SHP77 treated with DMSO at 0.1 percent for 48 hours (cell line): ENCODE measurements around the gene UTF1.

Experiments used
- DNase-seq: peaks from one replicate; lab custom pipeline; 2025; lab: John Stamatoyannopoulos, UW

UTF1 gene

DNA sequence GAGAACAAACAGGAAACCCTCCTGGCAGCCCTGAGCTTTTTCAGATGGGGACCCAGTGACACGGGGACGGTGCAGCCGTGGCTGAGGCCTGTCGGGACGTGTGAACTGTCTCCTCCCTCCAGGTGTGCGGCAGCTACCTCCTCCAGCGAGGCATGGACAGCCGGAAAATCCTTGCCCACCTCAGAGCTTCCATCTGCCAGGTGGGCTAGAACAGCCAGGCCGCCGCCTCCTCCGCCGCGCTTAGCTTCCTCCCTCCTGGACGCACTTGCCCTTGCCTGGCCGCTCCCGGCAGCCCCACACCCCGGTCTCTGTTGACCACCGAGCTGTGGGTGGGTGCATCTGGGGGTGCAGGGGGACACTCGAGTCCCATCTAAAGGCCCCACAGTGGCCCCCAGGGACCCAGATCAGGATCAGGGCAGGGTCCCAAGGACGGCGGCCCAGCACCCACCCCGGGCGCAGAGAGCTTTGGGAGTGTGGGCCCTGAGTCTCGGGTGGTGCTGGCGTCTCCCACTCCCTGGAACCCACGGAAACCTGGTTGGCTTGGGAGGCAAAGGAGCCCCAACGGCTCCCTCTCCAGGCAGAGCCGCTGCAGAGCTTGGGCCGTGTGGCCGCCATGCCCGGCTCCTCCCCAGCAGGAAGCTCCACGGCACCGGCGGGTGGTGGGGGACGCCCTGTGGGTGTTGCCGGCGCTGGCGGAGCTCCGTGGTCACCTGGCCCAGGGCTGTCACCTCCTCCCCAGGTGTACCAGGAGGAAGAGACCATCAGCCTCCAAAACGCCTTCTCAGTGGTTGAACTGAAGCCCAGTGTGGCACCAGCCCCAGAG is 32.9 kb upstream of the UTF1 start:
- DNase-seq, result no peak

DNA sequence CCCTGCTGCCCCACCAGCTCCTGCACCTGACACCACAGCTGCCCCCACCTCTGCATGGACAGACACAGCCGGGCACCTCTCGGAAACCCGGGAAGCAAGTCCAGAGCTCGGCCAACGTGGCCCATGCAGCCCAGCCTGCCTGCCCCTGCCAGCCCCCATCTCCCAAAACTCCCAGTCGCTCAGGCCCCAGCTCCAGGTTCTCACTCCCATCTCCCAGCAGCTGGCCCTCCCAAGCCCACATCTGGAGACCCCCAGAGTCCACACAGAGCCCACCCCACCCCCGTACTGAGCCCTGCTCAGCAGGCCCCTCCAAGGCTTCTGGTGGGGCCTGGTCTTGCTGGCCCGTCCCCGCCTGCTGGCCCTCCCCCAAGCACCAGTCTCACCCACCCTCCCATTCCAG is 32.2 kb upstream of the UTF1 start:
- DNase-seq, result no peak

DNA sequence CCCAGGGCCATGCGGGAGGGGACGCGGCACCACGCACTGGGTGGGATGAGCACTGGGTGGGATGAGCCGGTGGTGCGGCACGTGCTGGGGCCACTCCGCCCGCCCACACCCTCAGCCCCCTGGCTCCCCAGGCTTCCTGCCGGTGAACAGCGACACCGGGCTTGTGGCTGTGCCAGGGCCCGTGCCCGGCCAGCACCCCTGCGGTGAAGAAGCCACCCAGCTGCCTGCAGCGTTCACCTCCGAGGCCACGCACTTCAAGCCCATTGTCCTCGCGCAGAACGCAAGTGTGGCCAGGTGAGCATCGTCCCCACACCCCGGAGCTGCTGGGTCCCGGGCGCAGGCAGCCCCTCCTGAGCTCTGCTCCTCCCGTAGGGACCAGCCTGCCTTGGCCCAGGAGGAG is 31.8 kb upstream of the UTF1 start:
- DNase-seq, result no peak

DNA sequence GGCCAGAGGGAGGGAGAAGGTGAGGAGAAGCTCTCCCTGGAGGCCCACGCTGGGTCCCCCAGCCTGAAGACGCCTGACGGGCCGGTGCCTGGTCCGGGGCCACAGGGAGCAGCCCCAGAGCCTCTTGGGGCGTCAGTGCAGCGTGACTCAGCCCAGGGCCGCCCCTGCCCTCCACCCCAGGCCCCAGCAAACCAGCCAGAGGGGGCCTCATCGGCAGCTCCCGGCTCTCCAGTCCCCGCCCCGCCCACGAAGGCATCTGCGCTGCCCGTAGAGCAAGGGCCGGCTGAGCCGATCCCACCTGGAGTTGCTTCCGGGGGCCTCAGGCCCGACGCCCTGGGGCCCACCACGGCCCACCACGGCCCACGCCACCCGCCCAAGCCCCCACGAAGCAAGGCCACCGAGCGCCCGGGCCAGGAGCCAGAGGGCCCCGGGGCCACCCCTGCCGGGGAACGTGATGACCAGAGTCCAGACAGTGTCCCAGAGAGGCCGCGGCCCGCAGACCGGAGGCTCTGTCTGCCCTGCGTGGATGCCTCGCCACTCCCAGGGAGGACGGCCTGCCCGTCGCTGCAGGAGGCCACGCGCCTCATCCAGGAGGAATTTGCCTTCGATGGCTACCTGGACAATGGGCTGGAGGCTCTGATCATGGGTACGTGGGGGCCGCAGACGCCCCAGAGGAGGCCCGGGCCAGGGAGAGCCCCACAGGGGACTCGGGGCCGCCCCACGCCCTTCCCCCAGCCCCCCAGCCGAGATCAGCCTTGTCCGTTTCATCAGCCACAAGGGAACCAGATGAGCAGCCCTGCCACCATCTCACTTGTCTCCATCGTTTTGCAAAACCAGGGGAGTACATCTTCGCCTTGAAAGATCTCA is 31.2 kb upstream of the UTF1 start:
- no peak for DNase-seq

DNA sequence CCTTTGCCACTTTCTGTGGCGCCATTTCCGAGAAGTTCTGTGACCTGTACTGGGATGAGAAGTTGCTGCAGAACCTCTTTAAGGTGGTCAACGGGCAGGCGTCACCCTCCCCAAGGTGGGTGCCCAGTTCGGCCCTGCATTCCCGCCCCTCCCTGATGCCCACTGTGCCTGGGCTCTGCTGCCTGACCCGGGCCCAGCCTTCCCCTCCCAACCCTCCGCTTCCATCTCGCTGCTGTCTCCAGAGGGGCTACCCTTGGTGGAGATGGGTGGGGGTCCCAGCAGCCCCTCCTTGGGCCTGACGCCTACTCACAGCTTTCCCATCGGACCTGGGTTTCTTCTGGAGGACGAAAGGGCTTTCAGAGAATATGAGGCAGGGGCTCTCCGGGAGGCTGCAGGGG is 30.5 kb upstream of the UTF1 start:
- no peak for DNase-seq

DNA sequence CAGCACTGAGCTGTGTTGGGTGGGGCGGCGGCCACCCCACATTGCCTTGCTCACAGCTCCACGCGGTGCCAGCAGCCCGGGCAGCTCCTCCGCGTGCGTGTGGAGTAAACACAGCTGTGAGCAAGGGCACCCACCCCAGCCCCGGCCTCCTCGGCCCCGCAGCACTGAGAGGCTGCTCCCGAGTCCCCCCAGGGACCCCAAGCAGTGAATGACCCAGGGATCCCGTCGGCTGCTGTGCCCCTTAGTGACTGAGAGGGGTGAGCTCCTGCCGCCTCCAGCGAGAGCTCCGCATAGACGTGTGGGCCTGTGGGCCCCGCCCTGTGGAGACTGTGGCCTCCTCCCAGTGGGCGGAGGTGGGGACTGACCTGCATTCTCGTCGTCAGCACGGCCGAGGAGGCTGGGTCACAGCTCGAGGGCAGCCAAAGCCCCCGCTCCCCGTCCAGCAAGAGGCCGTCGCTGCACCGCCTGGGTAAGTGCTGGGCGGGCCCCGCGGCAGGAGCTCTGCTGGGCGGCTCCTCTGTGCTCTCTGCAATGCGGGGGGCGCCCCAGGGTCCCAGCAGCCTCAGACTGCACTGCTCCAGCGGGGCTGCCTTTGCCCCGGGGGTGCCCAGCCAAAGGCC is 29.9 kb upstream of the UTF1 start:
- DNase-seq, result no peak

DNA sequence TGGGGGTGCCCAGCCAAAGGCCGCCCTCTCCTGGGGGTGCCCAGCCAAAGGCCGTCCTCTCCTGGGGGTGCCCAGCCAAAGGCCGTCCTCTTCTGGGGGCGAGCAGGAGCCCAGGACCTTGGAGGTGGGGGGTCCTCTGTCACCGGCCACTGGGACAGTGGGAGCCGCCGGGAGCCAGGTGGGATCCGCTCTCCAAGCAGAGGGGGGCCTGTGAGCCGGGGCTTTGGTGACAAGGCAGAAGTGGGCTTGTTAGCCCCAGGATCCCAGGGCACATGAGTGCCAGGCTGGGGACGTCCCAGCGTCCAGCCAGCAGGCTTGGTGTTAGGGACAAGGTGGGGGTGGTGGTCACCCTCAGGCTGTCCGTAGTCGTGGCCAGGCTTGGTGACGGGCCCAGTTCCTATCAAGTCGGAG is 29.4 kb upstream of the UTF1 start:
- DNase-seq, result no peak

DNA sequence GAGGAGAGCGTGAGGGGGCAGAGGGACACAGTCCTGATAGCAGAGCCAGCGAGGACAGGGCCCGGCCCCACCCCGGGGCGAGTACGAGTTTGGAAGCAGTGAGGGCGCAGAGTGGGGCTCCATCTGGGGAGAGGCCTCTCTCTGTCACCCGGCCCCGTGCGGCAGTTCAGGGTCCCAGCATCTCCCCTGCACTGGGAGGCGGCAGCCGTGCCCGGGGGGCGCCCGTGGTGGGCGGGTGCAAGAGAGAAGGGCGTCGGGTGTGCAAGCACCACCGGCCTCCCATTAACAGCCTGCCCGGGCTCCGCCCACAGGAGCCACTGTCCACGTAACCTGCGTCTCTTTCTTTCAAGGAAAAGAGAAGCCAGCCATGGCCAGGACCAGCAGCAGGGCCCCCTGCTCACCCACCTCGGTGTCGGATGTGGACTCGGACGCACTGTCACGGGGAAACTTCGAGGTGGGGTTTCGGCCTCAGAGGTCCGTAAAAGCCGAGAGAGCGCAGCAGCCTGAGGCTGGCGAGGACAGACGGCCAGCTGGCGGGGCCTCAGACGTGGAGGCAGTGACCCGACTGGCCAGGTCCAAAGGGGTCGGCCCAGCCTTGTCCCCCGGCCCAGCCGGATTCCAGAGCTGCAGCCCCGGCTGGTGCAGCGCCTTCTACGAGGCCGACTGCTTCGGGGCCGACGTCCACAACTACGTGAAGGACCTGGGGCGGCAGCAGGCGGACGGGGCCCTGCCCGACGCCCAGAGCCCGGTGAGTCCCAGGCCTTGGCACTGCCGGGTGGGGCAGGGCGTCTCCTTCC is 28.7 kb upstream of the UTF1 start:
- no peak for DNase-seq

DNA sequence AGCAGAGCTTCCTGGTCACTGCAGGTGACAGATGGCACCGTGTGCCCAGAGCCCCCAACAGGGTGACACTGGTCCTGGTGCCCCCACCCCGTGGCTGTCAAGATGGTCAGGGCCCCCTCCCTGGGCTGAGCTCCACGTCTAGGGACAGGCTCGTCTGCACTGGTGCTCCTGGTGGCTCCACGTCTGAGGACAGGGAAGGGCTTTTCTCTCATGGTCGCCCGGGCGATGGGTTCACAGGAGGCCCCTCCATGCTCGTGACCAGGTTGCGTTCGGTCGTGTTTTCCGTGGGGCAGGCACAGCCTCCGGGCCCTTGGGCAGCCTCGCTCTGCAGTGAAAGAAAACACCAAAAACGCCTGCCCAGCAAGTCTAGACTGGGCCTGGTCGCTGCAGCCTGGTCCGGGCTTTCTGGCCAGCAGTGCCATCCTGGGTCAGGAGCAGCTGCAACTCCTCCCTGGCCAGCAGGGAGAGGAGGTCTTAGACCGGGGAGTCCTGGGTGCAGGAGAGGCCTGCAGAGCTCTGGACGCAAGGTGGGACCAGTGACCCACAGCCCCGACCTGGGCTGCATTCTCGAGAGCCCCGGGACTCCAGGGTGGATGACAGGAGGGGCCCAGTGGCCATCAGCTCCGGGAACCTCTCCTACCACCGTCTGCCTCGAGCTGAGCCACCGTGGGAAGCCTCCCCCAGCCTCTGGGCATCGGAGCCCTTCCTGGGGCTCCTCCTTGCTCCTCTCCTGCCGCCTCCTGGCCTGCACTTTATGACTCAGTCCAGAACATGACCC is 27.9 kb upstream of the UTF1 start:
- DNase-seq, result no peak

DNA sequence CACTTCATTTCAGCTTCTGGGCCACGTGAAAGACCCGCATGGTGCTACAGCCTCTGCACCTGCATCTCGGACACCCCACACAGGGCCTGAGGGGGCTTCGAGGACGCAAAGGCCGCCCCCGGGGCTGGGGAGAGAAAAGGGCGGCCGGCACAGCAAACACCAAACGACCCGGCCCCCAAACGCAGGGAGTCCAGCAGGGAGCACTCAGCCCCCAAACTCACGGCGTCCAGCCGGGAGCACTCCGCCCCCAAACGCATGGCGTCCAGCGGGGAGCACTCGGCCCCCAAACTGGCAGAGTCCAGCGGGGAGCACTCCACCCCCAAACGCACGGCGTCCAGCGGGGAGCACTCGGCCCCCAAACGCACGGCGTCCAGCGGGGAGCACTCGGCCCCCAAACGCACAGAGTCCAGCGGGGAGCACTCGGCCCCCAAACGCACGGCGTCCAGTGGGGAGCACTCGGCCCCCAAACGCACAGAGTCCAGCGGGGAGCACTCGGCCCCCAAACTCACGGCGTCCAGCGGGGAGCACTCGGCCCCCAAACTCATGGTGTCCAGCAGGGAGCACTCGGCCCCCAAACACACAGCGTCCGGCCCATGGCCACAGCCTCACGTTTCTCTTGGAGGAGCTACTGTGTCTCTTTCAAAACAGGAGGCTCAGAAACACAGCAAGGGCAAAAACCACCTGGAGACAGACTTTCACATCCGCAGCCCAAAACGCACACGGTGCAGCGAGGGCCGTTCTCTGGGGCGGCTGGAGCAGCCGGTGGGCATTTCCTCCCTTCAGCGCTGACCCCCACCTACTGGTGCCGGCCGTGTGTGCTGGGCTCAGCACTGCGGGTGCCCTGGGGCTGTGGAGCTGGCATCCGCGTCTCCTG is 27.0 kb upstream of the UTF1 start:
- DNase-seq, result no peak

DNA sequence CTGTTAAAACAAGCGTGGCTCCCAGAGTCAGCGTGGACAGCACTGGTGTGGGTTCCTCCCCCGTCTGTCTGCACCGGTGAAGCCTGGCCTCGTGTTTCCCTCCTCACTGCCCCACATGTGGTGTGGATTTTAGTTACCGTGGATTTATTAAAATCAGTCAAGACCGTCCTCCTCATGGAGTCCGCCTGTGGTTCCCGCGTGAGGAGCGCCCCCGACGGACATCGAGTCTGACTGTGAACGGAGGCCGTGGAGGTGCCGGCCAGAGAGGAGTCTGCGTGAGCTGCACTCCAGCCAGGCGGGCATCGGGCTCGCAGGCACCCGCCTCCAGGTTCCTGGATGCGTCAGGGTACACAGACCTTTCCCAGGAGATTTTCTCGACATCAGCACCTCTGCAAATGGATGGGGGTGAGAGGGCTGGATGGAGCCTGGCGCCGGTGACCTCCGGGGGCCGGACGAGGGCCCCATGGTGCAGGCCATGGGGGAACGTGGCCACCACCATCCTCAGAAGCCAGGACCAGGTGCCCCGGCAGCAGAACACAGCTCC is 26.3 kb upstream of the UTF1 start:
- no peak for DNase-seq

DNA sequence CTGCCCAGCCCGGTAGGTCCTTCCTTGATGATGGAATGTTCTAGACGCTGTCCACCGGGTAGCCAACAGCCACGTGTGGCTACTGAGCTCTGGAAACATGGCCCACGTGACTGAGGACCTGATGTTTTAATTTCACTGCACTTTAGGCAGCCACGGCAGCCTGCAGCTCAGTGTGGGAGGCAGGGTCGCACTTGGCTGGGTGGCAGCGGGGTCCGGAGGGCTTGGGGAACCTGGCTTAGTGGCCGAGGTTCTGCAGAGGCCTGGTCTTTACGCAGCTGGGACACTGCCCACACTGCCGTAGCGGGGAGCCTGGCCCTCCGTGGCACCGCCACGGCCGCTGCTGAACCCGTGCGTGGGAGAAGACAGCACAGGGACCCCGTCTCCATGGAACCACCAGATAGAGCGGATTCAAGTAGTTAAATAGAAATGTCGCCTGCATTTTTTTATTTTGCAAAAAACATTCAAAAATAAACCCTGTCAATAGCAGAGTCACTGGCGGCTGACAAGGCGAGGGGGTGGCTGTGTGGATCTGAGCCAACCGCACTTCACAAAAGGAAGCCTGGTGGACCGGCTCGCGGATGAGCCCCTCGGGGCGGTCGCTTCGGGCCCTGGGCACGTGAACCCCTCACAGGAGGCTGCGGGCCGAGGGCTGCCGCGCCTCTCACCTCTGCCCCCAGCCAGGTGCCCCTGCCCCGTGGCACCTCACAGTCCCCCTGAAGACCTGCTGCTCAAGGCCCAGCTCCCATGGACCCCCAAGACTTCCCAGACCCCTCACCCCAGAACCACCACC is 25.6 kb upstream of the UTF1 start:
- DNase-seq, result no peak

DNA sequence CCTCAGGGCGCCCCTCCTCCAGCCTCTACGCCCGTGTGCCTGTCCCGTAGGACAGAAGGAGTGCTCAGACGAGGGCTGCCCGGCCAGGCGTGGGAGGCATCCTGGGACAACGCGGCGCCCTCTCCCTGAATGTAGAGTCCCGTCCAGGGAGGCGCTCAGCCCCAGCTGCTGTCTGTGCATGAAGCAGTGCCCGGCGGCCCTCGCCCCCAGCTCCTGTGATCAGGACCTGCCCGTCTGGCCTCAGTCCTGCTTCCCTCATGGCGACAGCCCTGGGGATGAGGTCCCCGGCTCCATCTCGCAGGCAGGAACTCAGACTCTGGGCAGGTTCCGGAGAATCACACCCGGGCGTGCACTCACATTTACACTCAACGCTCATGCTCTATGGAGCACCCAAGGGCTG is 24.9 kb upstream of the UTF1 start:
- no peak for DNase-seq

DNA sequence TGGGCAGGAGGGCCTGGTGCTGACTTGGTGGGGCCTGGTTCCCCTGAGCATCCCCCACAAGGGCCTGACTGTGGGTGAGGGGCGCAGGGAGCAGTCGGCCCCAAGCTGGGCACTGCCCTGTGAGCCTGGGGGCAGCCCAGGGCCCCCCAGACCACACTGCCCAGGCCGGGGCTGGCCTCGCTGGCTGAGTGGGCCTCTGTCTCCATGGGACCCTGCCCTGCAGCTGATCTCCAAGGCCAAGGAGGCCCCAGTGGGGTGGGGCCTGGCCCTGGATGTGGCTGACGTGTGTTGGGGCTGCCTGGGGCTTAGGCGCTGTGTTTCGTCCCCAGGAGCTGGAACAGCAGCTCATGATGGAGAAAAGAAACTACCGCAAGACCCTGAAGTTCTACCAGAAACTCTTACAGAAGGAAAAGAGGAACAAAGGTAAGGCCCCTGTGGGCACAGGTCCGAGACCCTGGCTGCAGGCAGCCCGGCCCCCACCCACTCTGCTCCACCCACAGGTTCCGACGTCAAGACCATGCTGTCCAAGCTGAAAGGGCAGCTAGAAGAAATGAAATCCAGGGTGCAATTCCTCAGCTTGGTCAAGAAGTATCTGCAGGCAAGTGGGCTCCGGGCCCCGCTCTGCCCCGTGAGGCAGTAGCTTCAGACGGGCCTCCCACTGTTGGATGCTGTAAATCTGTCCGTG is 23.5 kb upstream of the UTF1 start:
- DNase-seq, result no peak

DNA sequence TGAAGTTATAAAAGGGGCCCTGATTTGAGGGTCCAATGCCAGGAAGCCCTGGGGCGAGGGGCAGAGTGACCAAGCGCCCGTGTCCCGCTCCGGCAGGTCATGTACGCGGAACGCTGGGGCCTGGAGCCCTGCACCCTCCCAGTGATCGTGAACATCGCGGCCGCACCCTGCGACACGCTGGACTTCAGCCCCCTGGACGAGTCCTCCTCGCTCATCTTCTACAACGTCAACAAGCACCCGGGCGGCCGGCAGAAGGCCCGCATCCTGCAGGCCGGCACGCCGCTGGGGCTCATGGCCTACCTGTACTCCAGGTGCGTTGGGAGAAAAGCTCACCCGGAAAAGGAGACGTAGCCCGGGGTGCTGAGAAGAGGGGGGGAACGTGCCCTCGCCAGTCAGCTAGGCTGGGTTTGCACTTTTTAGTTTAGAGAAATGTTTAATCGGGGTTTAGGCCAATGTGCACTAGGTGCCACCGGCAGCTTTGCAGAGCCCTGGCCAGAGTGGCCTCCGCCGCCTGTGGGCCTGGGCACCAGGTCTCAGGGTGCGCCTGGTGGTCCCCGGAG is 22.9 kb upstream of the UTF1 start:
- DNase-seq, result no peak

DNA sequence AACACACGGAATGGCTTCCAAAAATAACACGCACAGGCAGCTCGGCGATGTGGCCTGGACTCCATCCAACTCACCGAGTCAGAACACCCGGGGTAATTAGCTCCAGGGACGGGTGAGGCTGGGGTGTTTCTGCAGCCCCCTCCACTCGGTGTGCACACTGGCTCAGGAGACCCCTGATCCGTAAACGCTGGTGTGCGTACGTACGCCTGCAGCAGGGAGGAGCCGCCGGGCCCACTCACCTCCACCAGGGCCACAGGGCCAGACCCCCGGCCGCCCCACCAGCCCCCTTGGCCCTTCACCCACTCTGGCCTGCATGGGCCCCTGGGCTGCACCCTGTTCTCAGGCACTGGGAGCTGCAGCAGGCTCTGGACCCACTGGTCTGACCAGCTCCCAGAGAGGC is 22.4 kb upstream of the UTF1 start:
- DNase-seq, result no peak

DNA sequence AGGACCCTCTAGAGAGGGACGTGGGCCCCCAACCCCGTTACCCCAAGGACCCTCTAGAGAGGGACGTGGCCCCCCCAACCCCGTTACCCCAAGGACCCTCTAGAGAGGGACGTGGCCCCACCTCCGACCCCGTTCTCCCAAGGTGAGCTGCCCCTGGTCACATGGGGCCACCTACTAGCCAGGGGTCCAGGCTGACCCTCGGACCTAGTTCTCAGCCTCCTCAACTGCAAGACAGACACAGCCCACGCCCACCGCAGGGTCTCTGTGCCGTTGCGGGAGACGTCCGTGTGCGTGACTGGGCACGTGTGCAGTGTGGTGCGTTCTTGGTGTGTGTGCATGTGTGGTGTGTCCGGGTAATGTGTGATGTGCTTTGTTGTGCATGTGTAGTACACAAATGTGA is 21.6 kb upstream of the UTF1 start:
- DNase-seq, result no peak

DNA sequence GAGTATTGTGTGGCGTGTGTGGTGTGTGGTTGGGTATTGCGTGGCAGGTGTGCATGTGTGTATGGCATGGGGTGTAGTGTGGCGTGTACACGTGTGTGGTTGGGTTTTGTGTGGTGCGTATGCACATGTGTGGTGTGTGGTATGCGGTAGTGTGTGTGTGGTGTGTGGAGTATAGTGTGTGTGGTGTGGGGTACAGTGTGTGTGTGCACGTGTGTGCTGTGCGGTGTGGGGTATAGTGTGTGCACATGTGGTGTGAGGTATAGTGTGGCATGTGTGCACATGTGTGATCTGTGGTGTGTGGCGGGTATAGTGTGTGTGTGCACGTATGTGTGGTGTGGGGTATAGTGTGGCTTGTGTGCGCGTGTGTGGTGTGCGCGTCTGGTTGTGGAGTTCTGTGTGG is 20.9 kb upstream of the UTF1 start:
- no peak for DNase-seq
